ENCODE measurements around the gene EYA2. TPM values are rescaled to one million over a fixed set of nuclear protein-coding genes. Genes with fewer than 3 reads are reported as not detected.

EYA2 gene
- total RNA-seq, 3 donors from 2014 or later (not counting 1 experiment from before 2014, with no cell fraction given): 0.30 TPM; not detected in 2

GRCh38 chr20:46852313-46852712 is 42.3 kb upstream of the EYA2 start:
- intact Hi-C loops (cut with micrococcal nuclease): no loop called here

GRCh38 chr20:46853926-46854325 is 40.7 kb upstream of the EYA2 start:
- H3K4me3 ChIP-seq (ENCODE audit: low read length): no peak overlapping the region
- no peaks in the 10 kb centered on the region for H3K27me3 ChIP-seq (ENCODE audit: control insufficient read depth, insufficient read depth, low read length)
- Mint-ChIP-seq H3K4me3 (no peak overlapping the region), H3K4me1 (no peaks in the 10 kb centered on the region), H3K36me3 (no peaks in the 10 kb centered on the region), H3K27me3 (ENCODE audit: low read depth in 2 of 2) (peaks cover 11 to 17% of the 10 kb centered on the region in 2 donors), H3K27ac (no peak overlapping the region), H3K9me3 (no peaks in the 10 kb centered on the region)
- WGBS (ENCODE audit: insufficient coverage): 93% methylated on average over 10 of the region's 10 CpGs
- H3K4me1 ChIP-seq (ENCODE audit: control insufficient read depth, insufficient read depth, low read length): no peaks in the 10 kb centered on the region
- no peaks in the 10 kb centered on the region for H3K36me3 ChIP-seq (ENCODE audit: control insufficient read depth, insufficient read depth, low read length)
- no peak for TF ChIP-seq CTCF (IDR thresholded peaks at IDR 0.05)
- no peak for ATAC-seq
- no peak for DNase-seq
- intact Hi-C loops (cut with micrococcal nuclease): no loop called here
- no peaks in the 10 kb centered on the region for H3K9me3 ChIP-seq (ENCODE audit: control insufficient read depth, insufficient read depth, low read length)
- no peak overlapping the region for H3K27ac ChIP-seq (ENCODE audit: low read length)

More at GRCh38 chr20:46852313-46852712, 42.3 kb upstream of the EYA2 start:
- H3K27me3 Mint-ChIP-seq (ENCODE audit: low read depth in 2 of 2): peaks cover 11 to 19% of the 10 kb centered on the region in 2 donors
- no peak for DNase-seq
- ATAC-seq: no peak
- no peak overlapping the region for H3K4me3 Mint-ChIP-seq
- Histone ChIP-seq H3K27ac (ENCODE audit: low read length) (no peak overlapping the region), H3K4me1 (ENCODE audit: control insufficient read depth, insufficient read depth, low read length) (no peaks in the 10 kb centered on the region), H3K4me3 (ENCODE audit: low read length) (no peak overlapping the region), H3K9me3 (ENCODE audit: control insufficient read depth, insufficient read depth, low read length) (no peaks in the 10 kb centered on the region), H3K36me3 (ENCODE audit: control insufficient read depth, insufficient read depth, low read length) (no peaks in the 10 kb centered on the region), H3K27me3 (ENCODE audit: control insufficient read depth, insufficient read depth, low read length) (no peaks in the 10 kb centered on the region)
- no peaks in the 10 kb centered on the region for H3K9me3 Mint-ChIP-seq
- TF ChIP-seq CTCF (IDR thresholded peaks at IDR 0.05): no peak
- no peaks in the 10 kb centered on the region for H3K36me3 Mint-ChIP-seq
- WGBS (ENCODE audit: insufficient coverage): 66% methylated on average over 4 of the region's 4 CpGs
- H3K4me1 Mint-ChIP-seq: no peaks in the 10 kb centered on the region
- H3K27ac Mint-ChIP-seq: no peak overlapping the region

- H3K9me3 Mint-ChIP-seq: no peaks in the 10 kb centered on the region
- peaks cover 14 to 21% of the 10 kb centered on the region in 2 donors for H3K27me3 Mint-ChIP-seq (ENCODE audit: low read depth in 2 of 2)
- intact Hi-C loops (cut with micrococcal nuclease): no loop called here
- no peak overlapping the region for H3K27ac ChIP-seq (ENCODE audit: low read length)
- no peaks in the 10 kb centered on the region for H3K4me1 Mint-ChIP-seq
- no peak for DNase-seq
- no peaks in the 10 kb centered on the region for H3K36me3 Mint-ChIP-seq
- no peak overlapping the region for H3K4me3 Mint-ChIP-seq
- H3K9me3 ChIP-seq (ENCODE audit: control insufficient read depth, insufficient read depth, low read length): no peaks in the 10 kb centered on the region
- no peak for TF ChIP-seq CTCF (IDR thresholded peaks at IDR 0.05)
- H3K27me3 ChIP-seq (ENCODE audit: control insufficient read depth, insufficient read depth, low read length): no peaks in the 10 kb centered on the region
- H3K4me1 ChIP-seq (ENCODE audit: control insufficient read depth, insufficient read depth, low read length): no peaks in the 10 kb centered on the region
- H3K4me3 ChIP-seq (ENCODE audit: low read length): no peak overlapping the region
- no peak overlapping the region for H3K27ac Mint-ChIP-seq
- H3K36me3 ChIP-seq (ENCODE audit: control insufficient read depth, insufficient read depth, low read length): no peaks in the 10 kb centered on the region
- ATAC-seq: no peak
- WGBS (ENCODE audit: insufficient coverage): 75% methylated on average over 6 of the region's 6 CpGs
These were observed 37.4 kb upstream of the EYA2 start for GRCh38 chr20:46857061-46857831.

GRCh38 chr20:46865824-46866223 is 28.8 kb upstream of the EYA2 start:
- peaks cover 35 to 47% of the 10 kb centered on the region in 2 donors for H3K27me3 Mint-ChIP-seq (ENCODE audit: low read depth in 2 of 2)
- no peak for ATAC-seq
- peaks cover 6 to 9% of the 10 kb centered on the region in 2 donors for H3K9me3 Mint-ChIP-seq

More at GRCh38 chr20:46865824-46866223, 28.8 kb upstream of the EYA2 start:
- peaks cover 9% of the 10 kb centered on the region for H3K36me3 Mint-ChIP-seq
- TF ChIP-seq CTCF (IDR thresholded peaks at IDR 0.05): no peak
- no peak overlapping the region for H3K4me3 Mint-ChIP-seq
- H3K27ac Mint-ChIP-seq: no peak overlapping the region
- Histone ChIP-seq H3K4me3 (ENCODE audit: low read length) (no peak overlapping the region), H3K4me1 (ENCODE audit: control insufficient read depth, insufficient read depth, low read length) (no peaks in the 10 kb centered on the region), H3K36me3 (ENCODE audit: control insufficient read depth, insufficient read depth, low read length) (no peaks in the 10 kb centered on the region), H3K27me3 (ENCODE audit: control insufficient read depth, insufficient read depth, low read length) (peaks cover 5% of the 10 kb centered on the region), H3K27ac (ENCODE audit: low read length) (no peak overlapping the region), H3K9me3 (ENCODE audit: control insufficient read depth, insufficient read depth, low read length) (peaks cover 3% of the 10 kb centered on the region)
- H3K4me1 Mint-ChIP-seq: no peaks in the 10 kb centered on the region
- 96% methylated on average over 3 of the region's 4 CpGs for WGBS (ENCODE audit: insufficient coverage)
- intact Hi-C loops (cut with micrococcal nuclease): no loop called here
- no peak for DNase-seq

Data from natural killer cell (primary cell).